ENCODE measurements around the gene ATP4B.

Gene ATP4B

DNA sequence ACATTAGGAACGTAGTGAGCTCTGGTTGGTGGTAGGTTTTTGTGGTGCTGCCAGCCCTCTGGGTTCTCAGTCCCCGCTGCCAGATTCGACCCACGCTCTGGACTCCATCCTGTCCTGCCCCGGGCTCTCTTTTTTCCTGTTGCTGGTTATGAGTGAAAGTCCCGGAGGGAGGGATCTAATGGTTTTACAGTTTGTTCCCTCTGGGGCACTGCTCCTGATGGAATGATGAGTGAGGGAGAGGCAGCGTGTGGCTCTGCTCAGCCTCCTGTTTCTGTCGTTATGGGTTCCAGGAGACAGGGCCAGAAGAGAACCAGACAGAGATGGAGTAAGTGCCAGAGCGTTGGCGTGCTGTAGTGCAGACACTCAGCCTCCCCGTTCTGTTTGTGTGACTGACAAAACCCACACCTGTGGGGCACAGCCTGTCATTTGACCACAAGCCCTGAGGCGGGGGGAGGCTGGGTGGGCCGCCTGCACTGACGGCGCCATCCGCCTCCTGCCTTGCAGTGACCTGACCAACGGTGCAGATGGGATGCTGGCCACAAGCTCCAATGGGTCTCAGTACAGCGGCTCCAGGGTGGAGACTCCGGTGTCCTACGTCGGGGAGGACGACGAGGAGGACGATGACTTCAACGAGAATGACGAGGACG is 18.3 kb downstream of the ATP4B start:
- Histone ChIP-seq H3K79me1 (replicated peaks; ENCODE audit: low read length, poor library complexity, severe bottlenecking) (peaks cover 44% of the 10 kb centered on the region), H4K8ac (ENCODE audit: low read length) (no peak overlapping the region), H3K9ac (ENCODE audit: low read length) (no peak overlapping the region), H3K4ac (ENCODE audit: low read depth in 1 of 2, low read length in 2 of 2) (no peak overlapping the region), H3K4me3 (ENCODE audit: insufficient read depth in 1 of 2, low read depth in 1 of 2, low read length in 2 of 2) (no peak overlapping the region), H3K36me3 (ENCODE audit: control insufficient read depth in 1 of 2, insufficient read depth in 2 of 2, low read depth in 1 of 2, low read length in 2 of 2) (peaks cover 52 to 70% of the 10 kb centered on the region in 2 experiments), H2BK15ac (ENCODE audit: low read depth, poor library complexity, severe bottlenecking) (no peak overlapping the region), H3K4me1 (ENCODE audit: control insufficient read depth, insufficient read depth, low read depth, low read length) (peaks cover 3% of the 10 kb centered on the region), H2AK5ac (ENCODE audit: low read length, severe bottlenecking) (no peak overlapping the region), H2AFZ (ENCODE audit: low read depth, low read length) (no peak overlapping the region), H3K9me3 (ENCODE audit: control insufficient read depth, low read length) (no peaks in the 10 kb centered on the region), H3K27me3 (ENCODE audit: control insufficient read depth in 1 of 2, insufficient read depth in 1 of 2, low read length in 2 of 2) (no peaks in the 10 kb centered on the region), H3K18ac (ENCODE audit: low read depth in 1 of 2, low read length in 2 of 2) (no peak overlapping the region), H3K27ac (ENCODE audit: low read length, poor library complexity, severe bottlenecking) (no peak overlapping the region), H3K23ac (ENCODE audit: low read length in 2 of 2) (no peak overlapping the region), H3K14ac (ENCODE audit: low read length in 2 of 2) (no peak overlapping the region), H4K91ac (ENCODE audit: low read length) (no peak overlapping the region), H2BK12ac (ENCODE audit: low read length in 2 of 2) (no peak overlapping the region), H2BK5ac (ENCODE audit: low read depth, low read length, poor library complexity, severe bottlenecking) (no peak overlapping the region), H2BK120ac (ENCODE audit: low read depth, low read length) (no peak overlapping the region), H3K4me2 (ENCODE audit: low read length, poor library complexity, severe bottlenecking) (no peak overlapping the region)
- WGBS: 95% methylated on average over 27 of the region's 27 CpGs
- no peak for DNase-seq

DNA sequence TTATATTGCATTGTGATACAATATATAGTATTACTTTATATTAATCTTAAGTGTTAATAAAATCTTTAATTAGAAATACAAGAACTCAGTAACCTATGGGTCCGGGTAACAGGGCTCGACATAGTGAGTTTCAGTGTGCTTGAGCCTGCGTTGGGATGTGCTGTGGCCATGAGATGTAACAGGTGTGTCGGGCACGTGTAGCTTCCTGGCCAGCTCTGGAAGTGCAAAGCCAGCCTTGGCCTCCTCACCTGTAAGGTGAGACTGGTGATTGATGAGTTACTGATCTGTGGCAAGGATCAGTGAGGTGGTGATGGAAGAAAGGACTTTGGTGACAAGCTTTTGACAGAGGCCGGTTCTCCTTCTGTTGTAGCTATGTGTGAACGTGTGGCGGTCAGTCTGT is 19.2 kb downstream of the ATP4B start:
- Histone ChIP-seq H2AK5ac (ENCODE audit: low read length, severe bottlenecking) (no peak overlapping the region), H4K91ac (ENCODE audit: low read length) (no peak overlapping the region), H3K9ac (ENCODE audit: low read length) (no peak overlapping the region), H2AFZ (ENCODE audit: low read depth, low read length) (no peak overlapping the region), H3K23ac (ENCODE audit: low read length in 2 of 2) (no peak overlapping the region), H3K4me3 (ENCODE audit: insufficient read depth in 1 of 2, low read depth in 1 of 2, low read length in 2 of 2) (no peak overlapping the region), H2BK12ac (ENCODE audit: low read length in 2 of 2) (no peak overlapping the region), H2BK5ac (ENCODE audit: low read depth, low read length, poor library complexity, severe bottlenecking) (no peak overlapping the region), H3K18ac (ENCODE audit: low read depth in 1 of 2, low read length in 2 of 2) (no peak overlapping the region), H3K4me1 (ENCODE audit: control insufficient read depth, insufficient read depth, low read depth, low read length) (peaks cover 2% of the 10 kb centered on the region), H3K4me2 (ENCODE audit: low read length, poor library complexity, severe bottlenecking) (no peak overlapping the region), H3K14ac (ENCODE audit: low read length in 2 of 2) (no peak overlapping the region), H3K36me3 (ENCODE audit: control insufficient read depth in 1 of 2, insufficient read depth in 2 of 2, low read depth in 1 of 2, low read length in 2 of 2) (peaks cover 58 to 80% of the 10 kb centered on the region in 2 experiments), H3K9me3 (ENCODE audit: control insufficient read depth, low read length) (no peaks in the 10 kb centered on the region), H3K27me3 (ENCODE audit: control insufficient read depth in 1 of 2, insufficient read depth in 1 of 2, low read length in 2 of 2) (no peaks in the 10 kb centered on the region), H3K27ac (ENCODE audit: low read length, poor library complexity, severe bottlenecking) (no peak overlapping the region), H3K79me1 (replicated peaks; ENCODE audit: low read length, poor library complexity, severe bottlenecking) (peaks cover 49% of the 10 kb centered on the region), H3K4ac (ENCODE audit: low read depth in 1 of 2, low read length in 2 of 2) (no peak overlapping the region), H4K8ac (ENCODE audit: low read length) (no peak overlapping the region), H2BK15ac (ENCODE audit: low read depth, poor library complexity, severe bottlenecking) (no peak overlapping the region), H2BK120ac (ENCODE audit: low read depth, low read length) (no peak overlapping the region)
- no peak for DNase-seq
- over 99% methylated on average over 6 of the region's 8 CpGs for WGBS

DNA sequence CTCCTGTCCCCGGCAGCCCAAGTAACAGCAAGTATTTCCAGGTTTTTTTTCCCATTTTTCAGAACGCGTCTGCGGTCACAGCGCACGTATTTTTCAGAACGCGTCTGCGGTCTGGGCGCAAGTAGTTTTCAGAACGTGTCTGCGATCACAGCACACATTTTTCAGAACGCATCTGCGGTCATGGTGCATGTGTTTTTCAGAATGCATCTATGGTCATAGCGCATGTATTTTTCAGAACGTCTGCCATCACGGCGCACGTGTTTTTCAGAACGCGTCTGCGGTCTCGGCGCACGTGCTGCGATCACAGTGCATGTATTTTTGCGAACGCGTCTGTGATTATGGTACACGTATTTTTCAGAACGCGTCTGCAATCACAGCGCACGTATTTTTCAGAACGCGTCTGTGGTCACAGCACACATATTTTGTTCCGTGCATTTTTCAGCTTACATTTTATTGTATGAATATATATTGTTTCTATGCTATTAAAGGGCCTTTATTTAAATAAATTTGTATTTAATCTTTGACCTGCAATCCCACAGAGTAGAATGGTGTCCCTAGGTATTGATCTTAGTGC is 19.7 kb downstream of the ATP4B start:
- H3K27ac ChIP-seq (ENCODE audit: low read length, poor library complexity, severe bottlenecking): no peak overlapping the region
- no peak overlapping the region for H3K9ac ChIP-seq (ENCODE audit: low read length)
- H3K14ac ChIP-seq (ENCODE audit: low read length in 2 of 2): no peak overlapping the region
- no peak overlapping the region for H3K18ac ChIP-seq (ENCODE audit: low read depth in 1 of 2, low read length in 2 of 2)
- H2BK12ac ChIP-seq (ENCODE audit: low read length in 2 of 2): no peak overlapping the region
- no peak overlapping the region for H3K23ac ChIP-seq (ENCODE audit: low read length in 2 of 2)
- no peak overlapping the region for H4K8ac ChIP-seq (ENCODE audit: low read length)
- no peak overlapping the region for H2AK5ac ChIP-seq (ENCODE audit: low read length, severe bottlenecking)
- WGBS: 99% methylated on average over 30 of the region's 37 CpGs
- H2BK15ac ChIP-seq (ENCODE audit: low read depth, poor library complexity, severe bottlenecking): no peak overlapping the region
- peaks cover 2% of the 10 kb centered on the region for H3K4me1 ChIP-seq (ENCODE audit: control insufficient read depth, insufficient read depth, low read depth, low read length)
- H3K4me3 ChIP-seq (ENCODE audit: insufficient read depth in 1 of 2, low read depth in 1 of 2, low read length in 2 of 2): no peak overlapping the region
- H4K91ac ChIP-seq (ENCODE audit: low read length): no peak overlapping the region
- no peak overlapping the region for H2BK5ac ChIP-seq (ENCODE audit: low read depth, low read length, poor library complexity, severe bottlenecking)
- H3K79me1 ChIP-seq (replicated peaks; ENCODE audit: low read length, poor library complexity, severe bottlenecking): peaks cover 53% of the 10 kb centered on the region
- no peak overlapping the region for H3K4ac ChIP-seq (ENCODE audit: low read depth in 1 of 2, low read length in 2 of 2)
- no peaks in the 10 kb centered on the region for H3K9me3 ChIP-seq (ENCODE audit: control insufficient read depth, low read length)
- H2AFZ ChIP-seq (ENCODE audit: low read depth, low read length): no peak overlapping the region
- peaks cover 64 to 85% of the 10 kb centered on the region in 2 experiments for H3K36me3 ChIP-seq (ENCODE audit: control insufficient read depth in 1 of 2, insufficient read depth in 2 of 2, low read depth in 1 of 2, low read length in 2 of 2)
- H3K4me2 ChIP-seq (ENCODE audit: low read length, poor library complexity, severe bottlenecking): no peak overlapping the region
- DNase-seq: no peak
- H2BK120ac ChIP-seq (ENCODE audit: low read depth, low read length): no peak overlapping the region
- H3K27me3 ChIP-seq (ENCODE audit: control insufficient read depth in 1 of 2, insufficient read depth in 1 of 2, low read length in 2 of 2): no peaks in the 10 kb centered on the region

DNA sequence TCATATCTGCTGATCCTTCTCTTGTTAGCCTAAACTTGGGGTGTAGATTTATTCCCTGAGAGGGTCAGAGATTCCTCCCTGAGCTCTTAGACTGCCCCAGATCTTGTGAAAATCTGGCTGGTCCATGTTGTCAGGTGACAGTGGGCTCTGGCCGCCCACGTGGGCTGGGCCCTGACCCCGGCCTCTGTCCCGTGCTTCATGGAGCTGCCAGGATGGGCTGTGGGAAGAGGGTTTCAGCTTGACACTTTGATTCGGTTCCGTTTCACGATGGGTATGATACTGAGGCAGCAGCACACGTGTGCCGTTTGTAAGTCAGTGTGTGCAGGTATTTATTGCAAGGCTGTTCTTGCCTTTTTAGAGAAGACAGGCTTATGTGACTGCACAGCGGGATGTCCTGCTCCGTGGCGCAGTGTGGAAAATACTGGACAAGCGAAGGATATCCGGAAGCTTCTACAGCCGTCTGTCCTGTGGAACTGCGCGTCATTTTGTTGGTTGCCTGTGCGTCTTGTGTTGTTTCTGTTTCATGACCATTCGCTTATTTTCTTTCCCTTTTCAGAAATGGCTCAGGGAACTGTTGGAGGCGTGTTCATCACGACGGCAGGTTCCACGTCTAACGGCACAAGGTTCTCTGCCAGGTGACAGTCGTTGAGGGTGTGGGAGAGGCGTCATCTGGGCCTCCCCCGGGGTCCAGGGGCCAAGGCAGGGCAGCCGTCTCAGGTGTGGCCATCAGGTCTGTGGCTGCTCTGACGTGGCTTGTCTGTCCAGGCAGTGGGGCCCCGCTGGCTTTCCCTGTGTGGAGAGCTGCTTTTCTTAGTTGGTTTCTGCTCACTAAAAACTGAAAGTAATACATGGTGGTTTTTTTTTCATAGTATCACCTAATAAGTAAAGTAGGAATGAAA is 20.5 kb downstream of the ATP4B start:
- Histone ChIP-seq H2AK5ac (ENCODE audit: low read length, severe bottlenecking) (no peak overlapping the region), H4K8ac (ENCODE audit: low read length) (no peak overlapping the region), H2BK5ac (ENCODE audit: low read depth, low read length, poor library complexity, severe bottlenecking) (no peak overlapping the region), H2BK120ac (ENCODE audit: low read depth, low read length) (no peak overlapping the region), H3K23ac (ENCODE audit: low read length in 2 of 2) (no peak overlapping the region), H3K9ac (ENCODE audit: low read length) (no peak overlapping the region), H3K4me1 (ENCODE audit: control insufficient read depth, insufficient read depth, low read depth, low read length) (peaks cover 2% of the 10 kb centered on the region), H3K4me3 (ENCODE audit: insufficient read depth in 1 of 2, low read depth in 1 of 2, low read length in 2 of 2) (no peak overlapping the region), H2AFZ (ENCODE audit: low read depth, low read length) (no peak overlapping the region), H2BK15ac (ENCODE audit: low read depth, poor library complexity, severe bottlenecking) (no peak overlapping the region), H3K9me3 (ENCODE audit: control insufficient read depth, low read length) (no peaks in the 10 kb centered on the region), H3K27me3 (ENCODE audit: control insufficient read depth in 1 of 2, insufficient read depth in 1 of 2, low read length in 2 of 2) (no peaks in the 10 kb centered on the region), H3K4me2 (ENCODE audit: low read length, poor library complexity, severe bottlenecking) (no peak overlapping the region), H3K36me3 (ENCODE audit: control insufficient read depth in 1 of 2, insufficient read depth in 2 of 2, low read depth in 1 of 2, low read length in 2 of 2) (peaks cover 71 to 90% of the 10 kb centered on the region in 2 experiments), H3K14ac (ENCODE audit: low read length in 2 of 2) (no peak overlapping the region), H2BK12ac (ENCODE audit: low read length in 2 of 2) (no peak overlapping the region), H3K27ac (ENCODE audit: low read length, poor library complexity, severe bottlenecking) (no peak overlapping the region), H4K91ac (ENCODE audit: low read length) (peak overlapping the region; percentile 18), H3K4ac (ENCODE audit: low read depth in 1 of 2, low read length in 2 of 2) (no peak overlapping the region), H3K18ac (ENCODE audit: low read depth in 1 of 2, low read length in 2 of 2) (no peak overlapping the region), H3K79me1 (replicated peaks; ENCODE audit: low read length, poor library complexity, severe bottlenecking) (peaks cover 55% of the 10 kb centered on the region)
- DNase-seq: no peak
- 97% methylated on average over 29 of the region's 30 CpGs for WGBS

Data from mesenchymal stem cell (in vitro differentiated cells and primary cell).